HEK293 (cell line): ENCODE measurements around the gene YPEL1.

ENCODE experiments used
- OVOL3 ChIP-seq: fragments of 450-650 bp; formaldehyde crosslinking; IDR thresholded peaks from 2 replicates; pipeline ENCODE4 v1.5.1; 2016; ENCODE audit warnings: missing biosample characterization, missing genetic modification characterization
- ZBTB44 ChIP-seq: fragments of 450-650 bp; IDR thresholded peaks from 2 replicates; pipeline ENCODE4 v1.5.1; 2018; ENCODE audit warnings: missing biosample characterization, mild to moderate bottlenecking, missing genetic modification characterization
- TF ChIP-seq, protein P1 (sequence below): fragments of 450-650 bp; formaldehyde crosslinking; IDR thresholded peaks from 2 replicates; pipeline ENCODE4 v1.5.1; 2016; ENCODE audit warnings: missing biosample characterization, missing genetic modification characterization

DNA sequence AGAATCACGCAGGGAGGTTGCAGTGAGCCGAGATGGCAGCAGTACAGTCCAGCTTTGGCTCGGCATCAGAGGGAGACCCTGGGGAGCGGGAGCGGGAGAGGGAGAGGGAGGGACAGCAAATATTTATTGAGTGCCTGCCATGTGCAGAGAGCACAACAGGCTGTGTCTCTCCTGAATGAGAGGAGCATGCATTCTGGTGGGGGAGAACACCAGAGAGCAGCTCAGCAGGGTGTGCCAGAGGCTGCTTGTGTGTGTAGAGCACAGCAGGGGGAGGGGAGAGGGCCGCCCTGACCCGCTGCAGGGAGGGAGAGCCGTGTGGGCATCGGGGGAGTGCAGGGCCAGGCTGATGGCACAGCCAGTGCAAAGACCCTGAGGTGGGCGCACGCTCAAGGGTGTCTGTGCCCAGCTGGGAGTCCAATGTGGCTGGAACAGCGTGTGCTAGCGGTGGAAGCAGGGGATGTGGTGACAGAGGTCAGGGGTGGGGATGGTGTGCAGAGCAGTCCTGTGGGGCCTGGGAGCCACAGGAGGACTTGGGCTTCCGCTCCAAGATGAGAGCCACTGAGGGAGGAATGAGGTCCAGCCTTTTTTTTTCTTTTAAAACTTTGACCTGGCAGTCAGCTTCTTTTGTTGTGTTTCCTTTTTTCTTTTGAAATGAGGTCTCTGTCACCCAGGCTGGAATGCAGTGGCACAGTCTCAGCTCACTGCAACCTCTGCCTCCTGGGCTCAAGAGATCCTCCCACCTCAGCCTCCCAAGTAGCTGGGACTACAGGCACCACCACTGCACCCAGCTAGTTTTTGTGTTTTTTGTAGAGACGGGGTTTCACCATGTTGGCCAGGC is 57.8 kb downstream of the YPEL1 start:
- no peak for TF ChIP-seq ZBTB44 (tag by site-specific recombination)
- no peak for TF ChIP-seq OVOL3
- TF ChIP-seq, protein P1, sequence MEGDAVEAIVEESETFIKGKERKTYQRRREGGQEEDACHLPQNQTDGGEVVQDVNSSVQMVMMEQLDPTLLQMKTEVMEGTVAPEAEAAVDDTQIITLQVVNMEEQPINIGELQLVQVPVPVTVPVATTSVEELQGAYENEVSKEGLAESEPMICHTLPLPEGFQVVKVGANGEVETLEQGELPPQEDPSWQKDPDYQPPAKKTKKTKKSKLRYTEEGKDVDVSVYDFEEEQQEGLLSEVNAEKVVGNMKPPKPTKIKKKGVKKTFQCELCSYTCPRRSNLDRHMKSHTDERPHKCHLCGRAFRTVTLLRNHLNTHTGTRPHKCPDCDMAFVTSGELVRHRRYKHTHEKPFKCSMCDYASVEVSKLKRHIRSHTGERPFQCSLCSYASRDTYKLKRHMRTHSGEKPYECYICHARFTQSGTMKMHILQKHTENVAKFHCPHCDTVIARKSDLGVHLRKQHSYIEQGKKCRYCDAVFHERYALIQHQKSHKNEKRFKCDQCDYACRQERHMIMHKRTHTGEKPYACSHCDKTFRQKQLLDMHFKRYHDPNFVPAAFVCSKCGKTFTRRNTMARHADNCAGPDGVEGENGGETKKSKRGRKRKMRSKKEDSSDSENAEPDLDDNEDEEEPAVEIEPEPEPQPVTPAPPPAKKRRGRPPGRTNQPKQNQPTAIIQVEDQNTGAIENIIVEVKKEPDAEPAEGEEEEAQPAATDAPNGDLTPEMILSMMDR (tag by site-specific recombination), result no peak
